Measurements from ENCODE around the gene ABAT.
"Not testable (repeated sequence)": the region's sequence is repeated elsewhere in the genome, so short reads cannot be mapped to it uniquely, and the experiment has no call there.

The ABAT gene

GRCh38 chr16:8788578-8789172 is 114.3 kb downstream of the ABAT start:
- no peak for FAIRE-seq

DNA sequence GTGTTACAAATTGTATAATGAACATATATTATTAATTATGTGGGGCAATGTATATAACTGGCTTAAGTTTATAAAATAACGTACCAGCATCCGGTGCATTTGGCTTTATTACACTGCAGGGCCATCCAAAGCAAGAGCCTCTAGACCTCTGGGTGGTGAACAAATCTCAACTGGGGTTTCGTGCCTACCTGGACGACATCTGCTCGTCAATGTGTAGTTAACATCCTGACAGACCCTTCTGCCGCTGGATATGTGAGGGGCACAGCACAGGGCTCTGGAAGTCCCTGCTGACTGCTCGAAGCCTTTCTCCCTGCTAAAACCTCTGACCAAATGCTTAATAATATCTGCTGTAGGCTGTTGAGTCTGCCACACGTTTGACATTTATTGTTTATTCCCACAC is 120.7 kb downstream of the ABAT start:
- FAIRE-seq: no peak

- FAIRE-seq: no peak
These were observed 121.4 kb downstream of the ABAT start for GRCh38 chr16:8795818-8796217.

- FAIRE-seq: no peak
These were observed 122.3 kb downstream of the ABAT start for GRCh38 chr16:8796469-8797363.

DNA sequence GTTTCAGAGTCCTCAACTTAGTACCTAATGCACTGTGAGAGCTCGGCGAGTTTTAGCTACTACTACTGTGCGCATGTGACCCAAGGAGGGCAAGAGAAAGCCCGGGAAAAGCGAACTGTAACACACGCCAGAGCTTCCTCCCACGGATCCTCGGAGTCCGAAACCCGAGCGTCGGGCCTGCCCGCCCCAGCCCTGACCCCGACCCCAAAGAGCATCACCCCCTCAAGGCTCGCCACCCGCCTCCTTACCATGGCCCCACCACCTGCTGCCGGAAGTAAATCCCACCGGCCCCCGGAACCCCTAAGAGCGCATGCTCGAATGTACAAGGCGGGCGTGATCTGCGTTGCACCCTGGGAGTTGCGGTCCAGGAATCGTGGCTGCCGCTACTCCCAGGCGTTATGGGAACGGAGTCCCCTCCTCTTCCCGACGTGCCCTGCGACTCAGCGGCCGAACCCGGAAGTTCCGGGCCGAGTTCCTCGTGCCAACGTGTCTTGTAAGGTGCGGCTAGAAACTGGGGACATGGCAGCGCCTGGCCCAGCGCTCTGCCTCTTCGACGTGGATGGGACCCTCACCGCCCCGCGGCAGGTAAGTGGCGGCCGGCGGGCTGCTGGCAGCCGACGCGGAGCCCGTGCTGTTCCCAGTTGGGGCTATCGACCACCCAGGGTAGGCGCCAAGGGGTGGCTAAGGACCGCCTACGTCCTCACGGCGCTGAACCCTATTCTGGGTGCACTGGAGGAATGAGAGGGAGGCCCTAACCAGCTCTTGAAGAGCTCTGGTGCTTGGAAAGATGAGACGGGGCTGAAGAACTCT is 123.2 kb downstream of the ABAT start, which contains the start of the genes PMM2 and TMEM186:
Gene PMM2, plus strand, starts transcription at position 476 of the 810 bp plus-strand sequence. Its CDS starts 44 bp downstream, at position 520.
Gene TMEM186, minus strand, starts transcription at position 276 of the 810 bp plus-strand sequence. Its CDS starts 25 bp downstream, at position 251.
- peak; percentile 68 for FAIRE-seq

- FAIRE-seq: no peak
These were observed 123.7 kb downstream of the ABAT start for GRCh38 chr16:8798174-8798527.

GRCh38 chr16:8798535-8799157 is 124.2 kb downstream of the ABAT start:
- FAIRE-seq: no peak

DNA sequence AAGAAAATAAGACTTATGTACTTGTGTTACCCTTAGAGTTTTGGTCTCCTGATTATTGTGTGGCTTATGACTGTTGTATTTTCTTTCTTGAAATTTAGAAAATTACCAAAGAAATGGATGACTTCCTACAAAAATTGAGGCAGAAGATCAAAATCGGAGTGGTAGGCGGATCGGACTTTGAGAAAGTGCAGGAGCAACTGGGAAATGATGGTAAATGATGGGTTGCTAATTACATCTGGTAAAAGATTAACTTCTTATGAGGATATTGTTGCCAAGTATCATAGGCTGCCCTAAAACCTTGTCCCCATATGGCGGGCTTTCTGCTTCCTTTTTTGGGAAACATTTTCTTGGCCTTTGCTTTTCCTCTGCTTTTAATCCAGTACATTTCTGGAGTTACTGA is 127.3 kb downstream of the ABAT start:
- no peak for FAIRE-seq

DNA sequence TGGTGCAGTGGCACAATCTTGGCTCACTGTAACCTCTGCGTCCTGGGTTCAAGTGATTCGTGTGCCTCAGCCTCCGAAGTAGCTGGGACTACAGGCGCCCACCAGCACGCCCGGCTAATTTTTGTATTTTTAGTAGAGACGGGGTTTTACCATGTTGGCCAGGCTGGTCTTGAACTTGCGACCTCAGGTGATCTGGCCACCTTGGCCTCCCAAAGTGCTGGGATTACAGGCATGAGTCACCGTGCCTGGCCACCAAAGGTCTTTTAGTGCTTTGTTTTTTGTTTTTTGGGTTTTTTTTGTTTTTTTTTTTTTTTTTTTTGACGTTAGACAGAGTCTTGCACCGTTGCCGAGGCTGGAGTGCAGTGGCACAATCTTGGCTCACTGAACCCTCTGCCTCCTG is 129.3 kb downstream of the ABAT start:
- not testable (repeated sequence) for FAIRE-seq

DNA sequence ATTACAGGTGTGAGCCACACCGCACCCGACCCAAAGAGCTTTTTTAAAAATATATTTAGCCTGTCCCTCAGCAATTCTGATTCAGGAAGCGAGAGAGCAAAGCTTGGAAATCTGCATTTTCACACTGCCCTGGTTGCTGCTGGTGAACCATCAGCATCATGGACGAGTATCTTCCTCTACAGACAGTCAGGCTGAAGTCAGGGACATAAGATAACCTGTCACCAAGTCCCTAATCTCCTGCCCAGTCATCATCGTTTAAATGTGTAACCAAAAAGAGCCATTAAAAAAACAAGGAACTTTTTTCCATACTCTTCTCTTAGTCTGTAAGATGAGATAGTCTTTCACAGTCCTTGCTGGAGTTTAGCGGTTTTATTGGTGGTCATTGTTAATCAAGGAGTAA is 129.9 kb downstream of the ABAT start:
- FAIRE-seq: no peak

DNA sequence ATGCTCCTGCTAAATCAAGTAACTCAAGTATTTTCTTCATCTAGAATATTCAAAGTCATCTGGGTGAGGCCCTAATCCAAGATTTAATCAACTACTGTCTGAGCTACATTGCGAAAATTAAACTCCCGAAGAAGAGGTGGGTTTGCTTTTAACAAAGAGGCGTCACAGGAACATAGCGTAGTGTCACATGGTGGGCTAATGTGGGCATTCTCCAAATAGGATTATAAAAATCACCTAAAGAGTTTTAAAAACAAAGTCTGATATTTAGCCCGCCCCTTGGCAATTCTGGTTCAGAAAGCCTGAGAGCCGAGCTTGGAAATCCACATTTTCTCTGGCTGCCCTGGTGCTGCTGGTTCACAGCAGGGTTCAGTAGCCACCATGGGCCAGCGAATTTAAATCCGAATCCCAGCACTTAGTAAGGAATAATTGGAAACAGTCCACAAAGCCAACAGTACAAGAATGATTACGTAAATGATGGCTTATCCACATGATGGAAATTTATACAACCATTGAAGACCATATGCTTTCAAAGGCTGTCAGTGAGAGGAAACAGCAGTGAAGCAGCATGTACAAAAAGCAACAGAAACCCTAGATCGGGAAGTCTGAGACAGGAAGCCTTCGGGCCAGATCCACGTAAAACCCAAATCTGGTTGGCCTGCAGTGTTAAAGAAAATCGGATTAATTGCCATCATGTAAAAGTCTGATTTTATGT is 132.0 kb downstream of the ABAT start:
- FAIRE-seq: no peak

- FAIRE-seq: no peak
These were observed 132.8 kb downstream of the ABAT start for GRCh38 chr16:8807189-8807588.

- FAIRE-seq: no peak
These were observed 133.6 kb downstream of the ABAT start for GRCh38 chr16:8808009-8808408.

DNA sequence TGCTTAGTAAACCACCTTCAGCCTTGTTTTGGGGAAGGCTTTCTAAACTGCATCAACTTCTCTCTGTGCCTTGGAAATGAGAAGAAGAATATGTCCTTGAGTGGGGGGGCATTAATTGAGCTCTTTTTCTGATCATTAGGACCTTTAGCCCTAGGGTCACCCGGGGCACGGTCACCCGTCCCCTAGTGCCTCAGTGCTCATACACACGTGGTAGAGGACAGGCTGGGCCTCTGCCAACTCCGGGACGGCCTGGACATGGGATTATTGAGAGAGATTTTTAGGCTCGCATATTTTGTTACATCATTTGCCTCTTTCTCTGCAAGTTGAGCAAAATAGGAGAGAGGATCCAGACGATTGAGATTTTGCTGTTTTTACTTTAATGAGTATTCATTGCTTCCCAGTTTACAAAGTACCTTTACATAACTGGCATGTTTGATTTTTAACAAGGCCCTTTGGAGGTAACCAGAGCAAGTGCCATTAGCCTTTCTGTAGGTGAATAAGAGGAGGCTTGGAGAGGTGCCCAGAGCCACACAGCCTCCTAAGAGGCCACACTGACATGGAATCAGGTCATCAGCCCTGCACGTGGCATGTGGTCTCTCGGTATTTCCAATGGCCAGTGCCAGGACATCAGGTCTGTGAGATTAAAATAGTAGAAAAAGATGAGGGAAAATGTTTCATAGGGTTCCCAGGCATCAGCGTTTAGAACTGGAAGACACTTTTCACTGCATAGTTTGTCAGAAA is 134.4 kb downstream of the ABAT start:
- FAIRE-seq: no peak

GRCh38 chr16:8812162-8812843 is 137.9 kb downstream of the ABAT start:
- no peak for FAIRE-seq

DNA sequence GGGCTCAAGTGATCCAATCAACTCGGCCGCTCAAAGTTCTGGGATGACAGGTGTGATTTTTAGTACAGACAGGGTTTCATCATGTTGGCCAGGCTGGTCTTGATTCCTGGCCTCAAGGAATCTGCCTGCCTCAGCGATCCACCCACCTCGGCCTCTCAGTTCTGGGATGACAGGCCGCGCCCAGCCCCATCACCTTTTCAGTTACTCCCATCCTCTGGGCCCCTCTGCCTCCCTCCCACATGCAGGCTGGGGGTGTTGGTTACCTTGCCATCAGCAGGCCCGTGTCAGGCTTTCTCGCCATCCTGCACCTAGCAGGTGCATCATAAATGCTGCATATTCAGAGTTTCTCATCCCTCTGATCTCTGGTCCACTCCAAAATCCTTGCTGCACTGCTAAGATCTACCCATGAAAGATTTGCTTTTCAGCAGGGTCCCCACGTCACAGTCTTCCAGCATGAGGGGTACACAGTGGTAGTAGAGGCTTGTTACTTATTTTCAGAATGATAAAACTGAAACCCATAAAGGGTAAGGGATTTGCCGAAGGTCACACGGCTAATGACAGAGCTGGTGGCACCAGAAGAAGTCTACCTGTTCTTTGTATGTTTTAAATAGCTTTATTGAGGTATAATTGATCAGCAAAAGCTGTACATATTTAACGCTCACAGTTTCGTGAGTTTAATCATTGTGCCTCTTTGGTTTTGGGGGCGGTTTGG is 139.8 kb downstream of the ABAT start:
- no peak for FAIRE-seq

- no peak for FAIRE-seq
These were observed 142.7 kb downstream of the ABAT start for GRCh38 chr16:8816967-8817655.

DNA sequence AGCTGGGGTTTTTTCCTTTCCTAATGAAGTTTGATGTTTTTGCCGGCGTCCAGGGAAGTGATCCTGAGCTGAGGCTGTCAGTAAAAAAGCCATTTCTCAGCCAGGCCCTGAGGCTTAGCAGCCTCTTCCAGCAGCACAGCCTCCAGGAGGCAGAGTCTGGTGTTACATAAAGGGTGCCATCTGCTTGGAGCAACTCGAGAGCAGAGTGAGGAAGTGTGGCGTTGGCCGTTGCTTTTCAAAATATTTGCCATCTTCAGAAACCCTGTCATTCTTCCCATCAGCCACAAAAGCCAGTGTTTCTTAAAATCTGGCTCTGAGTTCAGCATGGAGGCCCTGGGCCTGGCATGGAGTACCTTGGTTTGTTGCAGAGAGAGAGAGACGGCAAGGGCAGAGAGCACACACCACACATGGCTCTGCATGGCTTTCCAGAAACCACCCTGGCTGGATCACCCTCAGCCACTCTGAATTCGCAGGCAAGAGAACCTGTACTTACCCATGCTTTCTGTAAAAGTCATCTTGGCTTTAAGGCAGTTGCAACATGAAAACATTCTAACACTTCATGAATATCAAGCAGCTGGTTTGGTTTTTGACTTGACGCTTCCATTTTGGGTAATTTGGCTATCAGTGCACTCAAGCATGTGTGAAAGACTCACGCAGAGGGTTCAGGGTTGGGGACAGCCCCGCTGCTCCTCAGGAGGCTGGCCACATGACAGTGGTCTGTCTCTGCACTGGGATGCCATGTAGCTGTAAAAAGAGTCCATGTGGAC is 144.3 kb downstream of the ABAT start:
- no peak for FAIRE-seq
